Measurements from ENCODE around the gene SLC5A2. TPM values are rescaled to one million over a fixed set of nuclear protein-coding genes. Genes with fewer than 3 reads are reported as not detected.

Gene SLC5A2
- total and polyA plus RNA-seq, 2 of the 13 experiments (the other 11 are each of a cell fraction or from before 2014, with no cell fraction given) = 0.24 to 0.97 TPM

GRCh38 chr16:31453255-31454204, 29.4 kb upstream of the SLC5A2 start (continued):
- TF ChIP-seq RNF219 (CRISPR knock-in tag; IDR thresholded peaks at IDR 0.05) (no peak), ZMYM3 (CRISPR knock-in tag; IDR thresholded peaks at IDR 0.05) (peak; percentile 83), POGK (CRISPR knock-in tag; conservative IDR thresholded peaks at IDR 0.05) (peak; percentile 57; the same call in 1 of the 2 replicates), ZHX2 (IDR thresholded peaks at IDR 0.05; ENCODE audit: low read depth) (no peak), ZHX2 (CRISPR knock-in tag; IDR thresholded peaks at IDR 0.05; ENCODE audit: borderline replicate concordance) (no peak), TIGD3 (CRISPR knock-in tag; IDR thresholded peaks at IDR 0.05; ENCODE audit: borderline replicate concordance) (peak; percentile 71; the same call in 1 of the 2 replicates), THAP7 (CRISPR knock-in tag; IDR thresholded peaks at IDR 0.05) (no peak), ELF4 (CRISPR knock-in tag; IDR thresholded peaks at IDR 0.05; ENCODE audit: borderline replicate concordance) (no peak), ATF7 (IDR thresholded peaks at IDR 0.05) (peak; percentile 86), ATF7 (CRISPR knock-in tag; IDR thresholded peaks at IDR 0.05) (peak; percentile 73; the same call in 1 of the 2 replicates), ZNF639 (CRISPR knock-in tag; conservative IDR thresholded peaks at IDR 0.05) (no peak), ZNF160 (CRISPR knock-in tag; IDR thresholded peaks at IDR 0.05) (no peak; the same call in 1 of the 2 replicates), ZNF451 (CRISPR knock-in tag; IDR thresholded peaks at IDR 0.05) (0 out of 2 replicates have a peak, but pooled peaks have one; percentile 66), SP4 (CRISPR knock-in tag; IDR thresholded peaks at IDR 0.05) (no peak)
